GM23248 (cell line): ENCODE measurements around the gene SLC22A12.

ENCODE experiments used
- EZH2 ChIP-seq: fragments of 200-600 bp; sonication (generic); IDR thresholded peaks from 2 replicates; pipeline ENCODE4 v1.6.1; 2018; ENCODE audit warnings: antibody characterized with exemption, mild to moderate bottlenecking; ENCODE audit not compliant: insufficient read depth, poor library complexity, severe bottlenecking
- EZH2phosphoT487 ChIP-seq: fragments of 200-600 bp; sonication (generic); IDR thresholded peaks from 2 replicates; pipeline ENCODE4 v1.6.1; 2018; ENCODE audit warnings: antibody characterized with exemption, moderate library complexity, mild to moderate bottlenecking, low read depth; ENCODE audit not compliant: insufficient read depth

DNA sequence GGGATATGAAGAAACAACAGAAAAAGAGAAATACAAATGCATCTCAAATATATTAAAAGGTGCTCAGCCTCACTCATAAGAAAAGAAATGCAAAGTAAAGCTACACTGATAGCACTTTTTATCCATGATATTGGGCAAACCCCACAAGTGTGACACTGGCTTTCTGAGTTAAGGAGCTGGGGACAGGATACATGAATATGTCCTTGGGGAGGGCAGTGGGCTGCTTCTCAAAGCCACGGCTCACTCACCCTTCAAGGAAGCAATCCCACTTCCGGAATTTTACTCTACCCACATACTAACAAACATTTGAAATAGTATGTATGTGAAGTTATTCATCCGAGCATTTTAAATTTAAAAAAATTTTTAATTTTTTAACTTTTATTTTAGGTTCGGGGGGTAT is 41.1 kb upstream of the SLC22A12 start:
- no peak for TF ChIP-seq EZH2
- TF ChIP-seq EZH2phosphoT487 = no peak
